Stimulated activated CD4-positive, alpha-beta T cell treated with anti-CD3 and anti-CD28 coated beads, Interleukin-2, amount 100 ng/mL, for 48 hours (primary cell): ENCODE measurements around the gene NDUFB7.
"Not testable (repeated sequence)": the region's sequence is repeated elsewhere in the genome, so short reads cannot be mapped to it uniquely, and the experiment has no call there.

Experiments used
- DNase-seq, 2 donors: peaks; one replicate each; pipeline ENCODE4 v3.0.0-alpha.2; 2020

NDUFB7 gene

GRCh38 chr19:14570864-14571527 lies 870 bp downstream of the NDUFB7 start:
- DNase-seq, result no peak

- no peak for DNase-seq
These were observed 4.8 kb downstream of the NDUFB7 start for GRCh38 chr19:14567079-14567478.

- DNase-seq, result no peak
These were observed 5.2 kb downstream of the NDUFB7 start for GRCh38 chr19:14566712-14567077.

- no peak for DNase-seq
These were observed 5.8 kb downstream of the NDUFB7 start for GRCh38 chr19:14565765-14566711.

GRCh38 chr19:14565298-14565679 lies 6.6 kb downstream of the NDUFB7 start:
- DNase-seq, result no peak

GRCh38 chr19:14564652-14565297 lies 7.1 kb downstream of the NDUFB7 start:
- DNase-seq, result not testable (repeated sequence)

GRCh38 chr19:14563989-14564651 lies 7.7 kb downstream of the NDUFB7 start:
- DNase-seq, result peak; percentile 47 to 53

- no peak for DNase-seq
These were observed 8.3 kb downstream of the NDUFB7 start for GRCh38 chr19:14563590-14563926.

GRCh38 chr19:14562660-14563589 lies 8.9 kb downstream of the NDUFB7 start:
- DNase-seq, result no peak

GRCh38 chr19:14561847-14562351 lies 10.0 kb downstream of the NDUFB7 start:
- no peak for DNase-seq

- DNase-seq, result no peak
These were observed 10.6 kb downstream of the NDUFB7 start for GRCh38 chr19:14561249-14561648.

- no peak for DNase-seq
These were observed 11.1 kb downstream of the NDUFB7 start for GRCh38 chr19:14560776-14561108.

GRCh38 chr19:14559916-14560775 lies 11.7 kb downstream of the NDUFB7 start:
- DNase-seq, result no peak

GRCh38 chr19:14558370-14559066 lies 13.3 kb downstream of the NDUFB7 start:
- no peak for DNase-seq

GRCh38 chr19:14556662-14557188 lies 15.1 kb downstream of the NDUFB7 start:
- DNase-seq, result peak; percentile 74 to 82

- no peak for DNase-seq
These were observed 15.8 kb downstream of the NDUFB7 start for GRCh38 chr19:14555918-14556661.

- no peak for DNase-seq
These were observed 17.5 kb downstream of the NDUFB7 start for GRCh38 chr19:14554382-14554812.

- no peak for DNase-seq
These were observed 18.0 kb downstream of the NDUFB7 start for GRCh38 chr19:14553939-14554243.
